HCT116 (cell line): ENCODE measurements around the gene ARL11. TPM values are rescaled to one million over a fixed set of nuclear protein-coding genes. Genes with fewer than 3 reads are reported as not detected.

ENCODE experiments used
- ATAC-seq: fragments of 200-7000 bp; cut with Tn5 transposase; 2 replicates; pipeline ENCODE4 v1.9.1; 2020; ENCODE audit warnings: mild to moderate bottlenecking, moderate library complexity
- BruUV-seq: library from RNA; stranded (reverse); fragments of 400-500 nt; replicated peaks from 2 replicates; lab custom pipeline; 2021; lab: Mats Ljungman, UMichigan
- CTCF ChIA-PET: fragments of 300-600 bp; sonication (Branson Sonifier 250); formaldehyde crosslinking; loops from one replicate; lab custom pipeline; 2021; ENCODE audit warnings: antibody characterized with exemption; lab: Charles Lee
- POLR2A ChIA-PET: fragments of 300-600, 350-600 bp; sonication (Branson Sonifier 250); formaldehyde crosslinking; loops from one replicate; lab custom pipeline; 2021; ENCODE audit warnings: antibody characterized with exemption; lab: Charles Lee
- RAD21 ChIA-PET, 2 experiments: fragments of 300-600 bp; sonication (Branson Sonifier 250); formaldehyde crosslinking; loops; one replicate each; lab custom pipeline; 2023; ENCODE audit warnings: low total read pairs in 2 of 2; ENCODE audit not compliant: uncharacterized antibody in 2 of 2, unreplicated experiment in 2 of 2, low non-redundant PET in 1 of 2; lab: Charles Lee
- DNase-seq: peaks from one replicate; pipeline ENCODE4 v3.0.0-alpha.2; 2010; ENCODE audit warnings: low read depth, low spot score
- H2AFZ ChIP-seq: fragments of 200-600 bp; shearing (Covaris generic), sonication (generic); 2 replicates; pipeline ENCODE4 v1.6.1; 2017; ENCODE audit warnings: low read depth, mixed run types, mixed read lengths, antibody characterized with exemption, low read length; ENCODE audit not compliant: poor library complexity, severe bottlenecking
- H3K27ac ChIP-seq: 2 replicates; pipeline ENCODE4 v1.5.1; 2012; ENCODE audit warnings: low read depth, low read length
- H3K27me3 ChIP-seq: fragments of 200-600 bp; sonication (generic); 2 replicates; pipeline ENCODE4 v1.6.1; 2016; ENCODE audit warnings: mixed run types, low read length, mixed read lengths; ENCODE audit not compliant: insufficient read depth
- H3K36me3 ChIP-seq, 2 experiments: fragments of 200-500 bp in 1 of 2; fragments of 200-600 bp in 1 of 2; sonication (Bioruptor generic) in 1 of 2; sonication (generic) in 1 of 2; 2 replicates each; pipeline versions ENCODE4 v1.5.1 to v1.6.1; 2014 to 2016; ENCODE audit warnings: low read length in 2 of 2, inconsistent platforms in 1 of 2, mixed read lengths in 1 of 2, mixed run types in 1 of 2; ENCODE audit not compliant: insufficient read depth in 2 of 2, control insufficient read depth in 1 of 2
- H3K4me1 ChIP-seq, 2 experiments: fragments of 200-600 bp in 1 of 2; sonication (generic) in 1 of 2; 2 replicates each; pipeline versions ENCODE4 v1.5.1 to v1.6.1; 2012 to 2017; ENCODE audit warnings: low read length in 2 of 2, inconsistent platforms in 1 of 2, mild to moderate bottlenecking in 1 of 2, mixed read lengths in 1 of 2, mixed run types in 1 of 2, moderate library complexity in 1 of 2; ENCODE audit not compliant: insufficient read depth in 2 of 2, control insufficient read depth in 1 of 2
- H3K4me2 ChIP-seq: fragments of 200-600 bp; sonication (generic); 2 replicates; pipeline ENCODE4 v1.6.1; 2017; ENCODE audit warnings: mixed run types, low read length, mixed read lengths
- H3K4me3 ChIP-seq, 2 experiments: fragments of 200-600 bp in 1 of 2; sonication (generic) in 1 of 2; replicated peaks in 1 of 2; 2 replicates each; pipeline ENCODE4 v1.5.1; 2011 to 2016; ENCODE audit warnings: low read length in 2 of 2, control low read depth in 1 of 2, low read depth in 1 of 2, mild to moderate bottlenecking in 1 of 2, mixed read lengths in 1 of 2, mixed run types in 1 of 2
- H3K79me2 ChIP-seq: fragments of 200-600 bp; sonication (generic); 2 replicates; pipeline ENCODE4 v1.6.1; 2017; ENCODE audit warnings: mild to moderate bottlenecking, mixed run types, low read length, moderate library complexity, mixed read lengths; ENCODE audit not compliant: insufficient read depth
- H3K9ac ChIP-seq: fragments of 200-600 bp; sonication (generic); 2 replicates; pipeline ENCODE4 v1.6.1; 2016; ENCODE audit warnings: low read length, mixed read lengths
- H3K9me2 ChIP-seq: fragments of 200-600 bp; sonication (generic), shearing (Covaris generic); 2 replicates; pipeline ENCODE4 v1.6.1; 2017; ENCODE audit warnings: mixed run types, mild to moderate bottlenecking, moderate library complexity; ENCODE audit not compliant: insufficient read depth
- H3K9me3 ChIP-seq, 2 experiments: fragments of 200-500 bp in 1 of 2; fragments of 200-600 bp in 1 of 2; sonication (Bioruptor generic) in 1 of 2; sonication (generic) in 1 of 2; 2 replicates each; pipeline ENCODE4 v1.6.1; 2014 to 2017; ENCODE audit warnings: low read length in 2 of 2, mixed read lengths in 2 of 2, inconsistent platforms in 1 of 2, low read depth in 1 of 2, mild to moderate bottlenecking in 1 of 2, mixed run types in 1 of 2, moderate library complexity in 1 of 2; ENCODE audit not compliant: control insufficient read depth in 1 of 2, insufficient read depth in 1 of 2
- H4K20me1 ChIP-seq: fragments of 200-600 bp; sonication (generic), shearing (Covaris generic); 2 replicates; pipeline ENCODE4 v1.6.1; 2017; ENCODE audit warnings: mixed run types, mild to moderate bottlenecking, moderate library complexity; ENCODE audit not compliant: insufficient read depth
- CEBPB ChIP-seq: IDR thresholded peaks from 2 replicates; pipeline ENCODE4 v1.6.1; 2012; ENCODE audit warnings: low read depth
- FOSL1 ChIP-seq: IDR thresholded peaks from 2 replicates; pipeline ENCODE4 v1.6.1; 2012; ENCODE audit warnings: low read depth
- RAD21 ChIP-seq: IDR thresholded peaks from 2 replicates; pipeline ENCODE4 v1.6.1; 2012; ENCODE audit warnings: low read depth, mild to moderate bottlenecking
- SIN3A ChIP-seq: IDR thresholded peaks from 2 replicates; pipeline ENCODE4 v1.6.1; 2012; ENCODE audit warnings: low read depth
- YY1 ChIP-seq: IDR thresholded peaks from 2 replicates; pipeline ENCODE4 v1.6.1; 2011; ENCODE audit warnings: low read length, low read depth, moderate library complexity, mild to moderate bottlenecking; ENCODE audit not compliant: insufficient replicate concordance; ENCODE audit errors: extremely low read depth
- ZNF274 ChIP-seq: fragments of 200-500 bp; sonication (Bioruptor generic); IDR thresholded peaks from 2 replicates; pipeline ENCODE4 v1.6.1; 2014; ENCODE audit warnings: mild to moderate bottlenecking, low read depth, low read length, inconsistent platforms
- intact Hi-C: fragments of 100-400 bp; cut with micrococcal nuclease; formaldehyde crosslinking; loops from 2 replicates; pipeline ENCODE4 v1.10.0; 2022
- total RNA-seq: library from RNA; stranded (reverse); gene quantifications from one replicate; pipeline ENCODE4 v1.2.1, GENCODE V29; 2021; ENCODE audit not compliant: unreplicated experiment
- TF ChIP-seq, protein P1 (sequence below): IDR thresholded peaks from 2 replicates; pipeline ENCODE4 v1.6.1; 2012; ENCODE audit warnings: low read depth
- TF ChIP-seq, protein P2 (sequence below): IDR thresholded peaks from 2 replicates; pipeline ENCODE4 v1.6.1; 2011; ENCODE audit warnings: mild to moderate bottlenecking, low read length, moderate library complexity; ENCODE audit not compliant: insufficient replicate concordance; ENCODE audit errors: extremely low read depth
- TF ChIP-seq, protein P3 (sequence below): IDR thresholded peaks from 2 replicates; pipeline ENCODE4 v1.6.1; 2012

ARL11 gene
- total RNA-seq, 1 experiment from 2014 or later: not detected

DNA sequence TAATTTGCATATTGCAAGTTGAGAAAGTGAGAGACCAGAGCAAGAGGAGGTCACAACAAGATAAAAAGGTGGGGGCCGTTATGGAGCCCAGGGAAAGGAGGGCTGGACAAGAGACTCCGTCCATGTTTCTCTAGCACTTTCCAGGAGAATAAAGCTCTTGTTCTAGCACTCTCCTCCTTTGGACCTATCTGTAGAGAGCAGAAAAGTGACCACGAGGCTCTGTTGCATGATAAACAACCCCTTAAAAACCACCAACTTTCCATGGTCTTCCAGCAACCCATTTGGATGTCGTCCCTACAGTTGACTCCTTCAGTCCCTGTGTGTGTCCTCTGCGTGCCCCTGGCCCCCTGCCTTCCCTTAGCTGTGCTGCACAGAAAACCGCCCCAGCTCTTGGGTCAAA, 4.1 kb upstream of the ARL11 start:
- ATAC-seq (no peak), DNase-seq (no peak)
- no peak overlapping the region for H3K4me2 ChIP-seq
- H3K9me3 ChIP-seq: no peaks in the 10 kb centered on the region
- peaks cover 0 to 7% of the 10 kb centered on the region in 2 experiments; a peak in 1 of 4 replicates for H3K4me1 ChIP-seq
- no peaks in the 10 kb centered on the region for H3K27me3 ChIP-seq
- TF ChIP-seq RAD21: no peak
- H2AFZ ChIP-seq: no peak overlapping the region
- no peak overlapping the region for H3K4me3 ChIP-seq
- ChIA-PET POLR2A (no interaction called here), RAD21 (no interaction called here), CTCF (no interaction called here)
- no TSS peak for BruUV-seq
- no peak overlapping the region for H3K27ac ChIP-seq
- intact Hi-C loops: no loop called here
- no peaks in the 10 kb centered on the region for H3K79me2 ChIP-seq
- H3K9me2 ChIP-seq: no peaks in the 10 kb centered on the region
- H4K20me1 ChIP-seq: no peaks in the 10 kb centered on the region
- H3K36me3 ChIP-seq: no peaks in the 10 kb centered on the region
- no peak overlapping the region for H3K9ac ChIP-seq

DNA sequence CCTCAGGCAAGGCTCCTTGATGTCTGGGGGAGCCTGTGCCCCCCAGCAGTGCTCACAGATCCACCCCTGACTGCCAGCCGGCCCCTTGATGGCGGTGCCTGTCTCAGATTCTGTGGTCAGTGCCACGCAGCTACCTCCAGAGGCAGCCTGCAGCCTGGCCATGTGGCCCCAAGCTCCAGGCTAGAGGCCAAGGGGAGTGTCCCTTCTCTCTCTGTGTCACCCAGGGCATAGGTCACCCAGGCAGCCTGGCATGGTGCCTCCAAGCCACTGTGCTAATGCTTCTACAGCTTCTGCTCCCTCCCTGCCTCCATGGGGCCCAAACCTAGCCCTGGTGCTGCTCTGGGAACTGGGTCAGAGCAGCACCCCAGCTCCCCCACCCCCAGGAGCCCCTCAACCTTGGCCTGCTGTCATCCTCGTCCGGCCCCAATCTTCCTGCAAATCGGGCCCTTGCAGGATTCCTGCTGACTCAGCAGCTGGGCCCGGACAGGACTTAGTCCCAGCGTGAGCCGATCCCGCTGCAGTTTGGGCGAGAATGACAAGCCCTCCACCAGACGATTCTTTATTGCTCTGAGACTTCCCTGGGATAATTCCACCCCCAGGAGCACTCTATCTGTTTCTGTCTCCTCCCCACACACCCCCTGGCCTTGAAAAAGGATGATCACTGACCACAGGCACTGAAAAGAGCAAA, 2.8 kb upstream of the ARL11 start:
- H3K9ac ChIP-seq: no peak overlapping the region
- no peak overlapping the region for H3K27ac ChIP-seq
- H3K27me3 ChIP-seq: no peaks in the 10 kb centered on the region
- ChIA-PET POLR2A (interaction anchor here (0.6 kb wide), 1 partner anchor 119 kb away, joined by 5 read pairs; no protein-coding TSS in a partner anchor), RAD21 (interaction anchor here in 1 of 2 experiments (0.6 kb wide), 1 partner anchor 732 kb away, joined by 3 read pairs; no protein-coding TSS in a partner anchor), CTCF (no interaction called here)
- no peak overlapping the region for H3K4me2 ChIP-seq
- DNase-seq (no peak), ATAC-seq (peak; percentile 54; the same call in 1 of the 2 replicates)
- no peaks in the 10 kb centered on the region for H3K9me3 ChIP-seq
- TF ChIP-seq YY1: no peak
- no peak for TF ChIP-seq SIN3A
- TF ChIP-seq, protein P1, sequence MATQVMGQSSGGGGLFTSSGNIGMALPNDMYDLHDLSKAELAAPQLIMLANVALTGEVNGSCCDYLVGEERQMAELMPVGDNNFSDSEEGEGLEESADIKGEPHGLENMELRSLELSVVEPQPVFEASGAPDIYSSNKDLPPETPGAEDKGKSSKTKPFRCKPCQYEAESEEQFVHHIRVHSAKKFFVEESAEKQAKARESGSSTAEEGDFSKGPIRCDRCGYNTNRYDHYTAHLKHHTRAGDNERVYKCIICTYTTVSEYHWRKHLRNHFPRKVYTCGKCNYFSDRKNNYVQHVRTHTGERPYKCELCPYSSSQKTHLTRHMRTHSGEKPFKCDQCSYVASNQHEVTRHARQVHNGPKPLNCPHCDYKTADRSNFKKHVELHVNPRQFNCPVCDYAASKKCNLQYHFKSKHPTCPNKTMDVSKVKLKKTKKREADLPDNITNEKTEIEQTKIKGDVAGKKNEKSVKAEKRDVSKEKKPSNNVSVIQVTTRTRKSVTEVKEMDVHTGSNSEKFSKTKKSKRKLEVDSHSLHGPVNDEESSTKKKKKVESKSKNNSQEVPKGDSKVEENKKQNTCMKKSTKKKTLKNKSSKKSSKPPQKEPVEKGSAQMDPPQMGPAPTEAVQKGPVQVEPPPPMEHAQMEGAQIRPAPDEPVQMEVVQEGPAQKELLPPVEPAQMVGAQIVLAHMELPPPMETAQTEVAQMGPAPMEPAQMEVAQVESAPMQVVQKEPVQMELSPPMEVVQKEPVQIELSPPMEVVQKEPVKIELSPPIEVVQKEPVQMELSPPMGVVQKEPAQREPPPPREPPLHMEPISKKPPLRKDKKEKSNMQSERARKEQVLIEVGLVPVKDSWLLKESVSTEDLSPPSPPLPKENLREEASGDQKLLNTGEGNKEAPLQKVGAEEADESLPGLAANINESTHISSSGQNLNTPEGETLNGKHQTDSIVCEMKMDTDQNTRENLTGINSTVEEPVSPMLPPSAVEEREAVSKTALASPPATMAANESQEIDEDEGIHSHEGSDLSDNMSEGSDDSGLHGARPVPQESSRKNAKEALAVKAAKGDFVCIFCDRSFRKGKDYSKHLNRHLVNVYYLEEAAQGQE: no peak
- TF ChIP-seq ZNF274: no peak
- TF ChIP-seq CEBPB: no peak
- TF ChIP-seq, protein P2, sequence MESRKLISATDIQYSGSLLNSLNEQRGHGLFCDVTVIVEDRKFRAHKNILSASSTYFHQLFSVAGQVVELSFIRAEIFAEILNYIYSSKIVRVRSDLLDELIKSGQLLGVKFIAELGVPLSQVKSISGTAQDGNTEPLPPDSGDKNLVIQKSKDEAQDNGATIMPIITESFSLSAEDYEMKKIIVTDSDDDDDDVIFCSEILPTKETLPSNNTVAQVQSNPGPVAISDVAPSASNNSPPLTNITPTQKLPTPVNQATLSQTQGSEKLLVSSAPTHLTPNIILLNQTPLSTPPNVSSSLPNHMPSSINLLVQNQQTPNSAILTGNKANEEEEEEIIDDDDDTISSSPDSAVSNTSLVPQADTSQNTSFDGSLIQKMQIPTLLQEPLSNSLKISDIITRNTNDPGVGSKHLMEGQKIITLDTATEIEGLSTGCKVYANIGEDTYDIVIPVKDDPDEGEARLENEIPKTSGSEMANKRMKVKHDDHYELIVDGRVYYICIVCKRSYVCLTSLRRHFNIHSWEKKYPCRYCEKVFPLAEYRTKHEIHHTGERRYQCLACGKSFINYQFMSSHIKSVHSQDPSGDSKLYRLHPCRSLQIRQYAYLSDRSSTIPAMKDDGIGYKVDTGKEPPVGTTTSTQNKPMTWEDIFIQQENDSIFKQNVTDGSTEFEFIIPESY: no peak
- no peak for TF ChIP-seq FOSL1
- TF ChIP-seq, protein P3, sequence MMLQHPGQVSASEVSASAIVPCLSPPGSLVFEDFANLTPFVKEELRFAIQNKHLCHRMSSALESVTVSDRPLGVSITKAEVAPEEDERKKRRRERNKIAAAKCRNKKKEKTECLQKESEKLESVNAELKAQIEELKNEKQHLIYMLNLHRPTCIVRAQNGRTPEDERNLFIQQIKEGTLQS: no peak
- H3K4me1 ChIP-seq: peaks cover 0 to 12% of the 10 kb centered on the region in 2 experiments; a peak in 1 of 4 replicates
- H3K4me3 ChIP-seq: no peak overlapping the region
- intact Hi-C loops: no loop called here
- no peaks in the 10 kb centered on the region for H3K36me3 ChIP-seq
- H2AFZ ChIP-seq: no peak overlapping the region
- no peaks in the 10 kb centered on the region for H3K79me2 ChIP-seq
- H4K20me1 ChIP-seq: no peaks in the 10 kb centered on the region
- H3K9me2 ChIP-seq: no peaks in the 10 kb centered on the region
- no TSS peak for BruUV-seq
